ENCODE data around the gene SOX8. TPM values are rescaled to one million over a fixed set of nuclear protein-coding genes. Genes with fewer than 3 reads are reported as not detected.

Gene SOX8
- total RNA-seq, 1 donor from 2014 or later, result 0.18 TPM

GRCh38 chr16:995087-995486 lies 13.5 kb downstream of the SOX8 start:
- ATAC-seq (ENCODE audit: low read depth), result no peak
- Mint-ChIP-seq H3K4me1 (no peaks in the 10 kb centered on the region), H3K36me3 (ENCODE audit: low read depth) (peaks cover 1% of the 10 kb centered on the region), H3K4me3 (no peak overlapping the region), H3K27ac (no peak overlapping the region), H3K9me3 (peaks cover 3% of the 10 kb centered on the region), H3K27me3 (peaks cover 35% of the 10 kb centered on the region)
- TF ChIP-seq CTCF (IDR thresholded peaks at IDR 0.05), result no peak
- intact Hi-C loops (cut with micrococcal nuclease), result no loop called here
- POLR2A ChIA-PET, result no interaction called here
- no peak for DNase-seq
- CTCF ChIA-PET, result no interaction called here

- Mint-ChIP-seq H3K9me3 (peaks cover 3% of the 10 kb centered on the region), H3K4me1 (no peaks in the 10 kb centered on the region), H3K27ac (no peak overlapping the region), H3K4me3 (no peak overlapping the region), H3K27me3 (peaks cover 40% of the 10 kb centered on the region), H3K36me3 (ENCODE audit: low read depth) (peaks cover 1% of the 10 kb centered on the region)
- ATAC-seq (ENCODE audit: low read depth) (no peak), DNase-seq (no peak)
- CTCF ChIA-PET, result no interaction called here
- TF ChIP-seq CTCF (IDR thresholded peaks at IDR 0.05), result no peak
- POLR2A ChIA-PET, result no interaction called here
- intact Hi-C loops (cut with micrococcal nuclease), result no loop called here
Measured at GRCh38 chr16:995783-996182, 14.2 kb downstream of the SOX8 start.

GRCh38 chr16:996681-997080 lies 15.1 kb downstream of the SOX8 start:
- Mint-ChIP-seq H3K4me3 (no peak overlapping the region), H3K27me3 (peaks cover 42% of the 10 kb centered on the region), H3K9me3 (peaks cover 3% of the 10 kb centered on the region), H3K27ac (no peak overlapping the region), H3K36me3 (ENCODE audit: low read depth) (peaks cover 1% of the 10 kb centered on the region), H3K4me1 (no peaks in the 10 kb centered on the region)
- TF ChIP-seq CTCF (IDR thresholded peaks at IDR 0.05), result no peak
- intact Hi-C loops (cut with micrococcal nuclease), result no loop called here
- ATAC-seq (ENCODE audit: low read depth), result no peak
- ChIA-PET CTCF (no interaction called here), POLR2A (no interaction called here)
- no peak for DNase-seq

- Mint-ChIP-seq H3K27ac (no peak overlapping the region), H3K4me1 (no peaks in the 10 kb centered on the region), H3K36me3 (ENCODE audit: low read depth) (peaks cover 1% of the 10 kb centered on the region), H3K27me3 (peaks cover 42% of the 10 kb centered on the region), H3K9me3 (peaks cover 3% of the 10 kb centered on the region), H3K4me3 (no peak overlapping the region)
- POLR2A ChIA-PET, result no interaction called here
- DNase-seq (no peak), ATAC-seq (ENCODE audit: low read depth) (no peak)
- intact Hi-C loops (cut with micrococcal nuclease), result no loop called here
- CTCF ChIA-PET, result no interaction called here
- TF ChIP-seq CTCF (IDR thresholded peaks at IDR 0.05), result no peak
Measured at GRCh38 chr16:997440-998051, 16.0 kb downstream of the SOX8 start.

GRCh38 chr16:998211-998610 lies 16.6 kb downstream of the SOX8 start:
- TF ChIP-seq CTCF (IDR thresholded peaks at IDR 0.05), result no peak
- Mint-ChIP-seq H3K4me1 (no peaks in the 10 kb centered on the region), H3K4me3 (no peak overlapping the region), H3K27me3 (peaks cover 42% of the 10 kb centered on the region), H3K9me3 (peaks cover 3% of the 10 kb centered on the region), H3K27ac (no peak overlapping the region), H3K36me3 (ENCODE audit: low read depth) (peaks cover 1% of the 10 kb centered on the region)
- no peak for ATAC-seq (ENCODE audit: low read depth)
- ChIA-PET POLR2A (no interaction called here), CTCF (no interaction called here)
- DNase-seq, result no peak
- intact Hi-C loops (cut with micrococcal nuclease), result no loop called here

Data from activated B cell treated with CpG ODN at 0.5 μM for 24 hours (primary cell).